GM23248 (cell line): Measurements from ENCODE around the gene SHCBP1L. TPM values are rescaled to one million over a fixed set of nuclear protein-coding genes. Genes with fewer than 3 reads are reported as not detected.

Experiments used
- DNase-seq: peaks from one replicate; pipeline ENCODE4 v3.0.0-alpha.2; 2015
- H2AFZ ChIP-seq: fragments of 200-600 bp; sonication (generic); 2 replicates; pipeline ENCODE4 v1.6.1; 2016; ENCODE audit warnings: antibody characterized with exemption
- H3F3A ChIP-seq: fragments of 200-600 bp; sonication (generic); 2 replicates; pipeline ENCODE4 v1.6.1; 2016; ENCODE audit warnings: mild to moderate bottlenecking, antibody characterized with exemption, mixed run types; ENCODE audit not compliant: insufficient read depth
- H3K27ac ChIP-seq: fragments of 200-600 bp; sonication (generic); 2 replicates; pipeline ENCODE4 v1.5.1; 2016; ENCODE audit warnings: mild to moderate bottlenecking
- H3K27me3 ChIP-seq: fragments of 200-600 bp; sonication (generic); replicated peaks from 2 replicates; pipeline ENCODE4 v1.6.1; 2016; ENCODE audit warnings: mild to moderate bottlenecking; ENCODE audit not compliant: insufficient read depth
- H3K36me3 ChIP-seq: fragments of 200-600 bp; sonication (generic); 2 replicates; pipeline ENCODE4 v1.6.1; 2016; ENCODE audit warnings: low read depth, mild to moderate bottlenecking
- H3K4me1 ChIP-seq: fragments of 200-600 bp; sonication (generic); 2 replicates; pipeline ENCODE4 v1.6.1; 2016; ENCODE audit warnings: mild to moderate bottlenecking; ENCODE audit not compliant: insufficient read depth
- H3K4me2 ChIP-seq: fragments of 200-600 bp; sonication (generic); one replicate; pipeline ENCODE4 v1.6.1; 2016; ENCODE audit warnings: mild to moderate bottlenecking; ENCODE audit not compliant: unreplicated experiment
- H3K4me3 ChIP-seq: fragments of 200-600 bp; sonication (generic); 2 replicates; pipeline ENCODE4 v1.5.1; 2016; ENCODE audit warnings: mild to moderate bottlenecking
- H3K79me2 ChIP-seq: fragments of 200-600 bp; sonication (generic); 2 replicates; pipeline ENCODE4 v1.6.1; 2016; ENCODE audit warnings: mild to moderate bottlenecking; ENCODE audit not compliant: insufficient read depth
- H3K9ac ChIP-seq: fragments of 200-600 bp; sonication (generic); 2 replicates; pipeline ENCODE4 v1.6.1; 2016; ENCODE audit warnings: mild to moderate bottlenecking
- H3K9me2 ChIP-seq: fragments of 200-600 bp; sonication (generic); 2 replicates; pipeline ENCODE4 v1.6.1; 2016; ENCODE audit warnings: mixed run types, mild to moderate bottlenecking, moderate library complexity; ENCODE audit not compliant: insufficient read depth
- H3K9me3 ChIP-seq: fragments of 200-600 bp; sonication (generic); one replicate; pipeline ENCODE4 v1.6.1; 2017; ENCODE audit warnings: low read depth
- H4K20me1 ChIP-seq: fragments of 200-600 bp; sonication (generic); 2 replicates; pipeline ENCODE4 v1.6.0; 2016; ENCODE audit not compliant: insufficient read depth
- EZH2 ChIP-seq: fragments of 200-600 bp; sonication (generic); IDR thresholded peaks from 2 replicates; pipeline ENCODE4 v1.6.1; 2018; ENCODE audit warnings: antibody characterized with exemption, mild to moderate bottlenecking; ENCODE audit not compliant: insufficient read depth, poor library complexity, severe bottlenecking
- EZH2phosphoT487 ChIP-seq: fragments of 200-600 bp; sonication (generic); IDR thresholded peaks from 2 replicates; pipeline ENCODE4 v1.6.1; 2018; ENCODE audit warnings: antibody characterized with exemption, moderate library complexity, mild to moderate bottlenecking, low read depth; ENCODE audit not compliant: insufficient read depth
- WGBS, 2 experiments: methylation state at CpG; one replicate each; pipeline ENCODE4 v1.1.6; 2015 to 2017; ENCODE audit warnings: low lambda C conversion rate in 2 of 2, low coverage in 1 of 2; ENCODE audit errors: missing lambda C conversion rate in 2 of 2; 5-methylcytosine and 5-hydroxymethylcytosine counted together
- in situ Hi-C: fragments of 300-500 bp; cut with MboI; formaldehyde crosslinking; loops from 2 replicates; pipeline ENCODE4 v1.15.0; 2020
- polyA plus RNA-seq: library from polyadenylated mRNA; unstranded; fragments of >200 nt; fragmentation: Nextera tagmentation; extraction: Ambion mirVana; gene quantifications from 2 replicates; pipeline ENCODE4 v1.2.1, GENCODE V29; 2016
- total RNA-seq: library from RNA; depleted of rRNA; stranded (reverse); fragments of >200 nt; shearing (Covaris generic); gene quantifications from 2 replicates; pipeline ENCODE4 v1.2.3, GENCODE V29; 2014

Gene SHCBP1L
- total and polyA plus RNA-seq, 2 experiments from 2014 or later = not detected

DNA sequence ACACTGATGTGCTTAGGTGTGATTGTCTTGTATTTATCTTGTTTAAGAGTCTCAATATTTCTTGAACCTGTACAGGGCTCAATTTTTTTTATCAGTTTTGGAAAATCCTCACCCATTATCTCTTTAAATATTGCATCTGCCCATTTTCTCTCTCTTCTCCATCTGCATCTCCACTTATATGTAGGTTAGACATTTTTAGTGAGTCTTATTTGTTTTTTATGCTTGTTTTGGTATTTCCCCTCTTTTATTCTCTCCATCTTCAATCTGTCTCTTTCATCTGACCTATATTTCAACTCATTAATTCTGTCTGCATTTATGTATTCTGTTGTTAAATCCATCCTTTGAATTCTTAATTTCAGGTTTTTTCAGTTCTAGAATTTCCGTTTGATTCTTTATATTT lies 32.9 kb upstream of the SHCBP1L start:
- H3K9me2 ChIP-seq = no peaks in the 10 kb centered on the region
- H3K4me3 ChIP-seq = no peak overlapping the region
- 94 to 98% methylated on average over 1 of the region's 1 CpG for WGBS, 2 experiments

DNA sequence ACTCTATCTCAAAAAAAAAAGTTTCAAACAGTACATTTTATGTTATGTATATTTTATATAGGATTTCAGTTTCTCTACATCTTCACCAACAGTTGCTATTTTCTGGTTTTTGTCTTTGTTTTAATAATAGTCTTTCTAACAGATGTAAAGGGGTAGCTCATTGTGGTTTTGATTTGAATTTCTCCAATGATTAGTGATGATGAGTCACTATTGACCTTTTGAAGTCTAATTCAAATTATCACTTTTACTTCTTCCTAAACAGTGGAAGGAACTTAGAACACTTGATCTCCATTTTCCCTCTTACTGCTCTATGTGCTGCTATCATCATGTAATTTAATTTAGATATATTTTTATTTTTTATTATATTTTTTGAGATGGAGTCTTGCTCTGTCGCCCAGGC lies 31.7 kb upstream of the SHCBP1L start:
- H3K9me2 ChIP-seq = no peaks in the 10 kb centered on the region
- no peak overlapping the region for H3K4me3 ChIP-seq
- WGBS, 2 experiments = 100% methylated on average over 1 of the region's 1 CpG
- no peaks in the 10 kb centered on the region for H3K36me3 ChIP-seq
- no peaks in the 10 kb centered on the region for H3K27me3 ChIP-seq
- TF ChIP-seq EZH2phosphoT487 (no peak), EZH2 (no peak)
- H3F3A ChIP-seq = peaks cover 2% of the 10 kb centered on the region
- in situ Hi-C loops = no loop called here
- H4K20me1 ChIP-seq = no peaks in the 10 kb centered on the region
- H3K27ac ChIP-seq = no peak overlapping the region
- no peak overlapping the region for H3K4me2 ChIP-seq
- no peaks in the 10 kb centered on the region for H3K9me3 ChIP-seq
- H3K9ac ChIP-seq = no peak overlapping the region
- H2AFZ ChIP-seq = no peak overlapping the region
- H3K4me1 ChIP-seq = peaks cover 12% of the 10 kb centered on the region
- no peak for DNase-seq
- H3K79me2 ChIP-seq = no peaks in the 10 kb centered on the region

More for the DNA sequence above, 32.9 kb upstream of the SHCBP1L start:
- Histone ChIP-seq H3K9me3 (no peaks in the 10 kb centered on the region), H3K27ac (no peak overlapping the region), H2AFZ (no peak overlapping the region), H3K9ac (no peak overlapping the region), H3K4me2 (no peak overlapping the region), H3K4me1 (peaks cover 24% of the 10 kb centered on the region), H3K36me3 (no peaks in the 10 kb centered on the region), H4K20me1 (no peaks in the 10 kb centered on the region), H3K79me2 (no peaks in the 10 kb centered on the region), H3K27me3 (no peaks in the 10 kb centered on the region), H3F3A (peaks cover 14% of the 10 kb centered on the region)
- in situ Hi-C loops = no loop called here
- TF ChIP-seq EZH2phosphoT487 (no peak), EZH2 (no peak)
- no peak for DNase-seq

DNA sequence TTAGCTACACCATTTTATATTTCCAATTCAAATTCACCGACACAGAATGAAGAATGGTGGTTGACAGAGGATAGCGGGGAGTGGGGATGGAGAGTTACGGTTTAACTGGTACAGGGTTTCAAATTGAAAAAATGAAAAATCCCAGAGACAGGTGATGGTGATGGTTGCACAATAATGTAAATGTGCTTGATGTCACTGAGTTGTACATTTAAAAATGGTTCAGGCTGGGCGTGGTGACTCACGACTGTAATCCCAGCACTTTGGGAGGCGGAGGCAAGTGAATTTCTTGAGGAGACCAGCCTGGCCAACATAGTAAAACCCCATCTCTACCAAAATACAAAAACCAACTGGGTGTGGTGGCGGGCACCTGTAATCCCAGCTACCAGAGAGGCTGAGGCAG lies 31.2 kb upstream of the SHCBP1L start:
- H3K36me3 ChIP-seq = no peaks in the 10 kb centered on the region
- DNase-seq = no peak
- in situ Hi-C loops = no loop called here
- H3K27me3 ChIP-seq = no peaks in the 10 kb centered on the region
- H3K9ac ChIP-seq = no peak overlapping the region
- H3K9me3 ChIP-seq = no peaks in the 10 kb centered on the region
- H3K27ac ChIP-seq = no peak overlapping the region
- WGBS, 2 experiments = 98% methylated on average over 7 of the region's 7 CpGs
- no peak overlapping the region for H2AFZ ChIP-seq
- no peaks in the 10 kb centered on the region for H3F3A ChIP-seq
- no peak overlapping the region for H3K4me3 ChIP-seq
- no peaks in the 10 kb centered on the region for H4K20me1 ChIP-seq
- H3K79me2 ChIP-seq = no peaks in the 10 kb centered on the region
- H3K9me2 ChIP-seq = no peaks in the 10 kb centered on the region
- H3K4me2 ChIP-seq = no peak overlapping the region
- TF ChIP-seq EZH2phosphoT487 (no peak), EZH2 (no peak)
- H3K4me1 ChIP-seq = peaks cover 7% of the 10 kb centered on the region; the same call in 1 of the 2 replicates

DNA sequence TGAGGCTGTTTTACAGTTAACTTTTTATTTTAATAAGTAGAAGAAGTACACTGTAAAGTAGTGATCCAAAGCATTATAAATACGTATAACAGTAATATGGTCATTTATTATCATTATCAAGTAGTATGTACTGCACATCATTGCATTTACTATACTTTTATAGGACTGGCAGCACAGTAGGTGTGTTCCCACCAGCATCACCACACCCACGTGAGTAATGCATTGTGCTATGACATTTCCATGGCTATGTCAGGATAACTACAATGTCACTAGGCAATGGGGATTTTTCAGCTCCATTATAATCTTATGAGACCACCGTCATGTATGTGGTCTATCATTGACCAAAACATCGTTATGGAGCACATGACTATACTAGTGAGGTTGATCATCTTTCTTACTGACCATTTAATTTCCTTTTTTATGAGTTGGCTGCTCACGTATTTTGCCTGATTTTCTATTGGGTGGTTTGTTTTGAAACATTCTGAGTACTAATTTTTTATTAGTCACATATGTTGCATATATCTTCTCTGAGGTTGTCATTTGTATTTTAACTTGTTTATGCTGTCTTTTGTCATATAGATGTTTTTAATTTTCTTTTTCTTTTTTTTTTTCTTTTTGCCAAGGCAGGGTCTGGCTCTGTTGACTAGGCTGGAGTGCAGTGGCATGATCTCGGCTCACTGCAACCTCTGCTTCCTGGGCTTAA lies 25.3 kb upstream of the SHCBP1L start:
- in situ Hi-C loops = no loop called here
- Histone ChIP-seq H3K79me2 (no peaks in the 10 kb centered on the region), H3K9me3 (no peaks in the 10 kb centered on the region), H3K4me2 (no peak overlapping the region), H4K20me1 (no peaks in the 10 kb centered on the region), H3K4me3 (no peak overlapping the region), H3K27ac (no peak overlapping the region), H3K9ac (no peak overlapping the region), H3K4me1 (peaks cover 17% of the 10 kb centered on the region), H3F3A (peaks cover 12% of the 10 kb centered on the region; the same call in 1 of the 2 replicates), H3K27me3 (no peaks in the 10 kb centered on the region), H3K9me2 (no peaks in the 10 kb centered on the region), H2AFZ (no peak overlapping the region), H3K36me3 (no peaks in the 10 kb centered on the region)
- WGBS, 2 experiments = 88 to 93% methylated on average over 6 of the region's 6 CpGs
- DNase-seq = no peak
- no peak for TF ChIP-seq EZH2
- TF ChIP-seq EZH2phosphoT487 = no peak

DNA sequence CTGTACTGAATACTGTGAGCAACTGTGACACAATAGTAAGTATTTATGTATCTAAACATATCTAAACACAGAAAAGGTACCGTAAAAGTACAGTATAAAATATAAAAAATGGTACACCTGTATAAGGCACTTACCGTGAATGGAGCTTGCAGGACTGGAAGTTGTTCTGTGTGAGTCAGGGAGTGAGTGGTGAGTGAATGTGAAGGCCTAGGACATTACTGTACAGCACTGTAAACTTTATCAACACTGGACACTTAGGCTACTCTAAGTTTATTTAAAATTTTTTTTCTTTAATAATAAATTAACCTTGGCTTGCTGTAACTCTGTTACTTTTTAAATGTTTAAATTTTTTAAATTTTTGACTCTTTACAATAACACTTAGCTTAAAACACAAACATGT lies 24.5 kb upstream of the SHCBP1L start:
- Histone ChIP-seq H3K9me3 (no peaks in the 10 kb centered on the region), H3F3A (peaks cover 12% of the 10 kb centered on the region; the same call in 1 of the 2 replicates), H3K27ac (no peak overlapping the region), H2AFZ (no peak overlapping the region), H3K27me3 (no peaks in the 10 kb centered on the region), H3K36me3 (no peaks in the 10 kb centered on the region), H3K4me1 (peaks cover 17% of the 10 kb centered on the region), H4K20me1 (no peaks in the 10 kb centered on the region), H3K4me3 (no peak overlapping the region), H3K79me2 (no peaks in the 10 kb centered on the region), H3K9ac (no peak overlapping the region), H3K4me2 (no peak overlapping the region), H3K9me2 (no peaks in the 10 kb centered on the region)
- 95 to 98% methylated on average over 2 of the region's 2 CpGs for WGBS, 2 experiments
- in situ Hi-C loops = no loop called here
- TF ChIP-seq EZH2 (no peak), EZH2phosphoT487 (no peak)
- peak; percentile 24 for DNase-seq
